GM18519 (cell line): ENCODE results near the gene HS6ST3.
"Not testable (repeated sequence)": the region's sequence is repeated elsewhere in the genome, so short reads cannot be mapped to it uniquely, and the experiment has no call there.

Experiments used
- ATAC-seq: cut with Tn5 transposase; IDR thresholded peaks from one replicate; pipeline ENCODE4 v1.9.1; 2021; ENCODE audit warnings: mild to moderate bottlenecking, moderate library complexity; ENCODE audit not compliant: unreplicated experiment, low FRiP score

Gene HS6ST3

GRCh38 chr13:96771486-96772367 is 681.8 kb downstream of the HS6ST3 start:
- peak; percentile 83 for ATAC-seq

DNA sequence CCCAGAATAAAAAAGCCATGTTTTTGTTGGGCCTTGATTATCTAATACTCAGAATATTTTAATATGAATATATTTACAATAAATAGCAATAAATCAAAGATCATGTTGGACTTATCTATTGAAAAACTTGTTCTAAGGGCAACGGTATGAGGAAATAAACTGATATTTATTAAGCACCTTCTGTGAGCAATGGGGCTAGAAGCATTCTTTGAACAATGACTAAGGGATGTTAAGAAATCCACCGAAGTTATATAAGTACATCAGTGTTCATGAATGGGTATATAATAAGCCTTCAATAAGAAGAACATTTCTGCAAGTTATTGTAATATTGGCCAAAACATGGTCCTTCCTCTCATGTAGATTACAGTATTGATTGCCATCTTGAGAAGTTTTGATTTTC is 682.5 kb downstream of the HS6ST3 start:
- no peak for ATAC-seq

GRCh38 chr13:96778302-96778701 is 688.4 kb downstream of the HS6ST3 start:
- not testable (repeated sequence) for ATAC-seq

DNA sequence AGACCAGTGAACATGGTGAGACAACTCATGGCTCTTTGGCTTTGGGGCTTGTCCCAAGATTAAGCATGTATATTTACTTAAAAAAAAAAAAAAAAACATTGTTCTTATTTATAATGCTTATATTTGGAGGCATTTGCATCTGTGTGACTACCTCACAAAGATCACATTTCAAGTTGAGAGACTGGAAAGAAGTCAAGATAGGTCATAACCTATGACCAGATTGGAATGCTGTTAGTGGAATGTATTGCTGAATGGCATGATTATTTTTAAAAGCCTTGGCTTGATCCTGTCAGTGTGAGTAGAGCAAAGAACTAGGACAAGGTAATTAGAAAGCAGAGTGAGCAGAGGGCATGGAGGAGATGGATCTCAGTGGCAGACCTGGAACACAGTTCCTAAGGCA is 689.8 kb downstream of the HS6ST3 start:
- ATAC-seq, result no peak

DNA sequence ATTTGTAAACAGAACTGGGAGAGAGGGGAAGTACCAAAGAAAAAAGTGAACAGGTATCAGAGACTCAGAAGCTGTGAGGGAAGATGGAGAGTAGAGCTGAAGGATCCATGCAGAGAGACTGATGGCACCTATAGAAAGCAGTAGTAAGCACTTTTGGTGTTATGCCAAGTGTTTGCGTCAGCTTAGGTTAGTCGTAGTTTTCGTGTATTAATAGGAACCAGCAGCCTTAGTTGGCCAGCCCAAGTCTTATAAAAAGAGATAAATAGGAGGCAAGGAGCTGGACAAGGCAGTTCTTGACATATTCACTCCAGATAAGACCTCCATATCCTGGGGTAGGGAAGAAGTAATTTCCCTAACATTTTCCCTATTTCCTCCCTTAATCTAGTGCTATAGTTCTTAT is 690.2 kb downstream of the HS6ST3 start:
- no peak for ATAC-seq

DNA sequence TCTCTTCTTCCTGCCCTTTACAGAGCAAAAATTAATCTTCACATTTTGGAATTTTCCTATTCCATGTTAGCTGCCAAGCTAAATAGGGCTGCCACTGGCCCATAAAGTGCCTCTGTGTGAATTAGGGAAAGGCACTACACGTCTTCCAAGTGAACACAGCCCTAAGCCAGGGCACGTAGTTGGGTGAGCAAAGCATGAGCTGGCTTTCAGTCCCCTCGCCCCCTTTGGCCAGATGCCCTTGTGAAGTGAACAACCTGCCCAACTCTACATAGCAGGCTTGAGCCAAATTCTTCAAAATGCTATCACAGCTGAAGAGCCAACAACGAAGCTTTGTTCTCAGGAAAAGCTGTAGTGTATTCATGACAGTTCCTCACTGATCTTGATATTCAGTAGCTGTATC is 691.2 kb downstream of the HS6ST3 start:
- no peak for ATAC-seq

DNA sequence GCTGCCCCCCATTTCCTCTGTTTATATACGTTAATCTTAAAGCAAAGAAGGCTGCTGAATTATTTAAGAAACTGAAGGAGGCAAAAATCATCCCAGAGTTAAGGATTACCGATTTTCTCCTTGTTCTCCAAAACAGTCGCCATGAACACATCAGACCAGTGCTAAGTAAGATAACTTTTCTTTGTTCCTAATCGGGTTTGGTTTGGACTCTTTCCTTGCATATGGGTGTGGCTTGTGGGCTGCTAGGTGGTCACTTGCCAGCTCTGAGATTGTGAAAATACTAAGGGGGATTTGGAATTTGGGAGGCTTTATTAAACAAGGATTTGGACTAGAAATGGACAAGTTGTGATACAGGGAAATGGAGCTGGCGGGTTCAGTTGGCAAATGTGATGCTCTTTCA is 692.3 kb downstream of the HS6ST3 start:
- no peak for ATAC-seq

- ATAC-seq, result no peak
These were observed 693.1 kb downstream of the HS6ST3 start for GRCh38 chr13:96783057-96783456.

- ATAC-seq, result no peak
These were observed 693.6 kb downstream of the HS6ST3 start for GRCh38 chr13:96783511-96783910.

- no peak for ATAC-seq
These were observed 696.1 kb downstream of the HS6ST3 start for GRCh38 chr13:96785986-96786385.

- ATAC-seq, result no peak
These were observed 702.3 kb downstream of the HS6ST3 start for GRCh38 chr13:96792188-96792587.

DNA sequence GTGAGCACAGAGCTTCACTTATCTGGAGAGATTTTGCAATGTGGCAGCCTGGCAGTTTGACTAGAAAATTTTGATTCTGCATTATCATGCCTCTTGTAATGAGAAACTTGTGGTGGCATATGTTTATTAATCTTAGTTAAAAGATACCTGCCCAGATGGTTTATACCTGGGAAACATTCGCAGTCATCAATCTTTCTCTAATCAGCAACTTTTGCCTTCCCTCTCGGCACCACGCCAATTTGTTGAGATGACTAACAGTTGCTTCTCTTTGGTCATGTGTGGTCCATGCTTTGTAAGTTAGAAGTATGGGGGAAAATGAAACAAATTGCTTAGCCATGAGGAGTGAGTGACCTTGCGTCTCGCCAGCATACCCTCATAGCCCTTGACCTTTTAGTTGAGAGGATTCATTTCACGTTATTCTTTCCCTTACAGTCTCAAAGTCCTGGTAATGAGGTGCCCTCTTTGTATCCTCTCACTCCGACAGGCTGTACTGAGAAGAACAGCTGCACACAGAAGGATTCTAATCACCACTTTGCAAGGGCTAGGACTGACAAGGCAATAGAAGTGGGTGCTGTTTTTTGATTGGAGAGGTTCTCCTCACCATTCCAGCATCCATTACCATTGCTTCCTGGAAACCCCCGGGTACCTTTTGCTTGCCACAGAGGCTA is 703.0 kb downstream of the HS6ST3 start:
- ATAC-seq, result no peak

- no peak for ATAC-seq
These were observed 703.5 kb downstream of the HS6ST3 start for GRCh38 chr13:96793404-96793755.

GRCh38 chr13:96794669-96795068 is 704.8 kb downstream of the HS6ST3 start:
- ATAC-seq, result no peak

- no peak for ATAC-seq
These were observed 705.8 kb downstream of the HS6ST3 start for GRCh38 chr13:96795670-96796069.

DNA sequence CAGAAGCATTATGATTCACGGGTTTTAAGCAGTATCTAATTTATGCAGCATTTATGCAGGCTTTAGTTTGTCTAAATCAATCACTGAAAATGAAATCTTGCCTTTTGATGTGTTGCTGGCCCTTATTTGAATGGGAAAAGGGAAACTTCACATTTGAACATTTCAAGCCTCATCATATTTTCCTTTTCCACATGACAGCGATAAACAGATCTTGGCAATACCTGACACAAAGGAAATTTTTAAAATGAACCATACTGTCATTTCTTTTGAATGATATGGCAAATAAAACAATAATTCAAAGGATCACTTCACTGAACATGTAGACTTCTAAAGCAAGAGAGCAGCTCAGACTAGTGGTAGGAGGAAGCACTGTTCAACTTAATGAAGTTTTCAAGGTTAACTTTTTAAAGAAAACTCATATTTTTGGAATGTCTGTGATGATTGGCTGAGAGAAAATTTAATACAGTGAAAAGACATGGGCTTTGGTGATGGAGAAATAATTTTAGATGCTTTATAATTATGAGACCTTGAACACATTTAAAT is 706.3 kb downstream of the HS6ST3 start:
- no peak for ATAC-seq

DNA sequence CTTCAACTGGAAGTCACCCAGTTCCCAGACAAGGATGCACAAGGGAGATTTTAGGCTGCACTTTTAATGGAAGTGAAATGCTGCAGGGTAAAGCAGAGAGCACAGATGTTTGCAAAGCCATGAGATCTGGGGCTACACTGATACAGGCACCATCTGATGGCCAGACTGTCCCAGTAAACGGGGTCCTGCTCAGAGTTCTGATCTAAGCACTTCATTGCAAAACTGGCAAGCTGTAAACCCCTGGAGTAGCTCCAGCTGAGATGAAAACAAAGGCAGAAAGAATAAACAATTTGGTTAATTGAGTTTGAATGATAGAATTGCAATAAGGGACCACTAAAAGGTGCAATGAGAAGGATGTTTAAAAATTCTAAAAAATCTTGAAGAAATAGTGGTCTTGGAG is 707.2 kb downstream of the HS6ST3 start:
- no peak for ATAC-seq

DNA sequence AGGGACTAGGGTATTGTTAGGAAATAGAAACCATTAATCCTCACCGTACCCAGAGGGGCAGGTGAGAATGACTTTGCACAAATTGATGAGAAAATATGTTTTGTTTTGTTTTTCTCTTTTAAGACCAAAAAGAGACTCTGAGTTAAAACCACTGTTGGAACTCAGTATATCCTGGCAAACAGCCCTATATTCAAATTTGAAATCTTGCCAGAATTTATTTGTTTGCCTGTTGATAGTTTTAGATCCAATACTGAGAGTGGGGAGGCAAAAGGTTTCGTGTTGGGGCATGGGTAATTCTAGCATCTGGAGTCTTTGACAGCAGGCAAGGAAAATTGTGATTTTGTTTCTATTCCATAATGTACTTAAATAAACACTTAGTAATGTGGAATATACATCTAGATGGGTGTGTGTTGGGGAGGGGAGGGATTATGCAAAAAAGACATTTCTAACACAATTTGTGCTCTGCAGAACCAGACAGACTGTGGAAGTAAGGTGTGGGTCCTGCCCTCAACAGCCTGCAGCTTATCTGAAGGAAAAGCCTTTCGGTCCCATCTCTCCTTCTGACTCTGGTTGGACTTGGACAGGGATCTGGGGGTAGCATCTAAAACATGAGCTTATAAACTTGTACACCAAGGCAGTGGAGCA is 713.7 kb downstream of the HS6ST3 start:
- ATAC-seq, result no peak

GRCh38 chr13:96804174-96804573 is 714.3 kb downstream of the HS6ST3 start:
- no peak for ATAC-seq

- no peak for ATAC-seq
These were observed 716.8 kb downstream of the HS6ST3 start for GRCh38 chr13:96806746-96807145.

DNA sequence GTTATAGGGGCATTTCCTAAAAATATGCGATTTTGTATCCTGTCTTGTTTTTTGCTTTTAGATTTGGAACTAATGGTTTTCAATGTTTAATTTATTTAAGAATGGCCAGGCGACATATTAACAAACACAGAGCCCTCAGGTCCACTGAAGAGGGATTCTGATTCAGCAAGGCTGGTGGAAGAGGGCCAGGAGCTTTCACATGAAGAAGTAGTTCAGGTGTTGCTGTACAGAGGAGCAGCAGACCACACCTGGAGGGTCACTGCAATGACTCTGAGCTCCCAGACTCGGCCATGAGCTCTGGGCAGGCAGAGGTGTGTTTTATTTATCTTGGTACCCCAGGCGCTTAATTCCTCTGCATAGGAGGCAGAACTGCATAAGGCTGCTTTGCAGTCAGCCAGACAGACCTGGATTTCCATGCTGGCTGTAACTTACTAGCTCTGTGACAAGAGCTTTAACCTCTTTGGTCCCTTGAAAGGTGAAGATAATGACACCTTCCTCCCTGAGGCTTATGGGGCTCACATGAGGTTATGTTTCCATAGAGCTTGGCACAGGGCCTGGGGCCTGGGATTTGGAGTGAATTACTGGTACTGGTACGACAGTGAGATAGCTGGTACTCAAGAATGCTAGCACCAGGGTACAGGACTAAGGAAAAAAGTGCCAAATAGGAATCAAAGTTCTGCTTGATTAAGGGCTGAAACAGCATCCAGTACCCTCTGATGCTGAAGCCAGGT is 719.6 kb downstream of the HS6ST3 start:
- no peak for ATAC-seq
